DOHH2 (cell line): ENCODE results near the gene PLCL1.

Source experiments
- H3F3A ChIP-seq: fragments of 200-600 bp; sonication (generic), shearing (Covaris generic); 2 replicates; pipeline ENCODE4 v1.6.0; 2016; ENCODE audit warnings: antibody characterized with exemption, mild to moderate bottlenecking; ENCODE audit not compliant: control insufficient read depth, insufficient read depth
- H3K27ac ChIP-seq: fragments of 200-600 bp; sonication (generic); 2 replicates; pipeline ENCODE4 v1.5.1; 2014; ENCODE audit warnings: low read depth, mild to moderate bottlenecking, low read length, moderate library complexity
- H3K27me3 ChIP-seq: fragments of 200-600 bp; sonication (generic); 2 replicates; pipeline ENCODE4 v1.6.1; 2014; ENCODE audit warnings: mild to moderate bottlenecking, low read length, mixed read lengths; ENCODE audit not compliant: control insufficient read depth
- H3K36me3 ChIP-seq: fragments of 200-600 bp; sonication (generic); 2 replicates; pipeline ENCODE4 v1.6.1; 2014; ENCODE audit warnings: mild to moderate bottlenecking, low read length, moderate library complexity, mixed read lengths; ENCODE audit not compliant: control insufficient read depth
- H3K4me1 ChIP-seq: fragments of 200-600 bp; sonication (generic); 2 replicates; pipeline ENCODE4 v1.6.1; 2014; ENCODE audit warnings: mild to moderate bottlenecking, low read length, mixed read lengths; ENCODE audit not compliant: control insufficient read depth
- H3K4me2 ChIP-seq: fragments of 200-600 bp; sonication (generic); 2 replicates; pipeline ENCODE4 v1.6.0; 2014; ENCODE audit warnings: mild to moderate bottlenecking, low read length, moderate library complexity
- H3K4me3 ChIP-seq: fragments of 200-600 bp; sonication (generic); 2 replicates; pipeline ENCODE4 v1.5.1; 2014; ENCODE audit warnings: mild to moderate bottlenecking, low read length, mixed read lengths
- H3K79me2 ChIP-seq: fragments of 200-600 bp; sonication (generic); 2 replicates; pipeline ENCODE4 v1.6.1; 2014; ENCODE audit warnings: mild to moderate bottlenecking, low read length, mixed read lengths; ENCODE audit not compliant: control insufficient read depth
- H3K9me2 ChIP-seq: fragments of 200-600 bp; sonication (generic); replicated peaks from 2 replicates; pipeline ENCODE4 v1.6.1; 2014; ENCODE audit warnings: mild to moderate bottlenecking, low read length, mixed read lengths; ENCODE audit not compliant: control insufficient read depth
- H3K9me3 ChIP-seq: fragments of 200-600 bp; sonication (generic); 2 replicates; pipeline ENCODE4 v1.6.1; 2014; ENCODE audit warnings: antibody characterized with exemption, low read length, mixed read lengths; ENCODE audit not compliant: control insufficient read depth, insufficient read depth
- H4K20me1 ChIP-seq: fragments of 200-600 bp; sonication (generic); 2 replicates; pipeline ENCODE4 v1.6.0; 2014; ENCODE audit warnings: low read depth, mild to moderate bottlenecking, antibody characterized with exemption, low read length, moderate library complexity; ENCODE audit not compliant: control insufficient read depth, insufficient read depth
- CTCF ChIP-seq: fragments of 200-600 bp; sonication (generic); IDR thresholded peaks from one replicate; pipeline ENCODE4 v1.5.1; 2014; ENCODE audit warnings: antibody characterized with exemption, mild to moderate bottlenecking, low read depth, low read length; ENCODE audit not compliant: poor library complexity, severe bottlenecking
- EZH2phosphoT487 ChIP-seq: fragments of 200-600 bp; sonication (generic); IDR thresholded peaks from 2 replicates; pipeline ENCODE4 v1.6.1; 2017; ENCODE audit warnings: borderline replicate concordance, mild to moderate bottlenecking, antibody characterized with exemption, low read length, moderate library complexity, mixed read lengths

Gene PLCL1

GRCh38 chr2:198053148-198053547 lies 248.8 kb downstream of the PLCL1 start:
- Histone ChIP-seq H3K4me1 (no peaks in the 10 kb centered on the region), H3K4me3 (no peak overlapping the region), H3K9me3 (no peaks in the 10 kb centered on the region), H3K4me2 (no peak overlapping the region), H3K36me3 (no peaks in the 10 kb centered on the region), H3K27ac (no peak overlapping the region), H3F3A (no peaks in the 10 kb centered on the region), H3K9me2 (no peaks in the 10 kb centered on the region), H4K20me1 (no peaks in the 10 kb centered on the region), H3K79me2 (no peaks in the 10 kb centered on the region), H3K27me3 (no peaks in the 10 kb centered on the region)
- TF ChIP-seq CTCF: no peak
- no peak for TF ChIP-seq EZH2phosphoT487

GRCh38 chr2:198053776-198054175 lies 249.4 kb downstream of the PLCL1 start:
- Histone ChIP-seq H3K4me1 (no peaks in the 10 kb centered on the region), H3K9me2 (no peaks in the 10 kb centered on the region), H3K4me3 (no peak overlapping the region), H3F3A (no peaks in the 10 kb centered on the region), H3K9me3 (no peaks in the 10 kb centered on the region), H4K20me1 (no peaks in the 10 kb centered on the region), H3K79me2 (no peaks in the 10 kb centered on the region), H3K4me2 (no peak overlapping the region), H3K36me3 (no peaks in the 10 kb centered on the region), H3K27me3 (no peaks in the 10 kb centered on the region), H3K27ac (no peak overlapping the region)
- TF ChIP-seq CTCF (no peak), EZH2phosphoT487 (no peak)

- Histone ChIP-seq H3K36me3 (no peaks in the 10 kb centered on the region), H3F3A (no peaks in the 10 kb centered on the region), H3K27ac (no peak overlapping the region), H4K20me1 (no peaks in the 10 kb centered on the region), H3K4me2 (no peak overlapping the region), H3K79me2 (no peaks in the 10 kb centered on the region), H3K9me2 (no peaks in the 10 kb centered on the region), H3K9me3 (no peaks in the 10 kb centered on the region), H3K4me1 (no peaks in the 10 kb centered on the region), H3K4me3 (no peak overlapping the region), H3K27me3 (no peaks in the 10 kb centered on the region)
- TF ChIP-seq EZH2phosphoT487: no peak
- peak; percentile 21 for TF ChIP-seq CTCF
Measured at GRCh38 chr2:198054299-198054698, 249.9 kb downstream of the PLCL1 start.

GRCh38 chr2:198055716-198056115 lies 251.3 kb downstream of the PLCL1 start:
- no peaks in the 10 kb centered on the region for H3K9me2 ChIP-seq
- H3K9me3 ChIP-seq: no peaks in the 10 kb centered on the region
- no peaks in the 10 kb centered on the region for H3K36me3 ChIP-seq
- H3K27me3 ChIP-seq: no peaks in the 10 kb centered on the region
- H3F3A ChIP-seq: no peaks in the 10 kb centered on the region
- H3K4me2 ChIP-seq: no peak overlapping the region
- H3K27ac ChIP-seq: no peak overlapping the region
- no peak overlapping the region for H3K4me3 ChIP-seq
- no peaks in the 10 kb centered on the region for H4K20me1 ChIP-seq
- H3K79me2 ChIP-seq: no peaks in the 10 kb centered on the region
- TF ChIP-seq CTCF: no peak
- no peak for TF ChIP-seq EZH2phosphoT487
- no peaks in the 10 kb centered on the region for H3K4me1 ChIP-seq
